Measurements from ENCODE around the gene CREB5. TPM values are rescaled to one million over a fixed set of nuclear protein-coding genes. Genes with fewer than 3 reads are reported as not detected.

The CREB5 gene
- total RNA-seq, 1 experiment from 2014 or later = 1.3 TPM

DNA sequence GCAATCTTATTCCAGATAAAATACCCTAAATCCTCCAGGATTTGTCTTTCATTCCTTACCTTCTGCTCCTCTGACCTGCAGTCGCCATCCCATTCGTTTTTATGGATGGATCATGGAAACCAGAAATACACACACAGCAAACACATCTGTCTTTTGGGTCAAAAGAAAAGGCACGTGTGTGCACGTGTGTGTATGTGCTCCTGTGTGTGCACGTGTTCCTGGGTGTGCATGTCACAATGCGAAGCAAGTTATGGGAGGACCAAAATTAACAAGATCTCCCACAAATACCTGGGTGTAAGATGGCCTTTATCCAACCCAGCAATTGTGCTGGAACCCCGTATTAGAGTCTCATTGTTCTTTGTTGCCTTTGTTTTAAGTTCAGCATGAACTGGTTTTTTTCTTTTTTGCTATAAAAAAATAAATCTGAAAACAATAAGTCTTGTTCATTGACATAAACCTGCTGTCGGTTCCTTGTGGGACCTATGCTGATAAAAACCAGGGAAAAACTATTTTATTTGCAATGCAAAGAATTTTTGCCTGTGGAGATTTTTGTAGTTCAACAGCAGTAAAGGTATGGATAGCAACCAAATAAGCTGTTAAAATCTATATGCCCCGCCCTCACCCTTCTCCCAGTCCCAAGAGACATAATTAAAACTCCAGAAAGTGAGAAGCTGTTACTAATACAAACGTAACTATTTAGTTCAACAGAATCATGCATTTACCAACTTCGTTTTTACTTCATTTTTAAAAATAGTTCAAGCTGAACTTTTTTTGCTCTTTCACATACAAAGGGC is 229.6 kb downstream of the CREB5 start:
- H3K36me3 Mint-ChIP-seq = no peaks in the 10 kb centered on the region
- DNase-seq (ENCODE audit: low spot score) (no peak), ATAC-seq (no peak)
- H3K4me3 Mint-ChIP-seq = no peak overlapping the region
- H3K4me1 Mint-ChIP-seq = peaks cover 19% of the 10 kb centered on the region
- CTCF ChIA-PET = interaction anchor here (0.5 to 1.3 kb wide), 2 partner anchors 15 to 267 kb away, joined by 3 to 7 read pairs; no protein-coding TSS in a partner anchor
- H3K27me3 Mint-ChIP-seq (ENCODE audit: low read depth) = no peaks in the 10 kb centered on the region
- POLR2A ChIA-PET = no interaction called here
- H3K9me3 Mint-ChIP-seq = no peaks in the 10 kb centered on the region
- no peak for TF ChIP-seq TCF7 (CRISPR knock-in tag; IDR thresholded peaks at IDR 0.05; ENCODE audit: low read depth)
- no peak for TF ChIP-seq ARID4B (CRISPR knock-in tag; IDR thresholded peaks at IDR 0.05; ENCODE audit: borderline replicate concordance)
- TF ChIP-seq PRRX2 (CRISPR knock-in tag; IDR thresholded peaks at IDR 0.05) = no peak
- TF ChIP-seq, protein P1, sequence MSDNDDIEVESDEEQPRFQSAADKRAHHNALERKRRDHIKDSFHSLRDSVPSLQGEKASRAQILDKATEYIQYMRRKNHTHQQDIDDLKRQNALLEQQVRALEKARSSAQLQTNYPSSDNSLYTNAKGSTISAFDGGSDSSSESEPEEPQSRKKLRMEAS (CRISPR knock-in tag; IDR thresholded peaks at IDR 0.05) = no peak
- no peak for TF ChIP-seq JUN (CRISPR knock-in tag; IDR thresholded peaks at IDR 0.05)
- no peak for TF ChIP-seq TEAD1 (CRISPR knock-in tag; IDR thresholded peaks at IDR 0.05)
- TF ChIP-seq NR2C2 (CRISPR knock-in tag; IDR thresholded peaks at IDR 0.05) = no peak
- TF ChIP-seq ZNF121 (CRISPR knock-in tag; IDR thresholded peaks at IDR 0.05) = no peak
- TF ChIP-seq, protein P2, sequence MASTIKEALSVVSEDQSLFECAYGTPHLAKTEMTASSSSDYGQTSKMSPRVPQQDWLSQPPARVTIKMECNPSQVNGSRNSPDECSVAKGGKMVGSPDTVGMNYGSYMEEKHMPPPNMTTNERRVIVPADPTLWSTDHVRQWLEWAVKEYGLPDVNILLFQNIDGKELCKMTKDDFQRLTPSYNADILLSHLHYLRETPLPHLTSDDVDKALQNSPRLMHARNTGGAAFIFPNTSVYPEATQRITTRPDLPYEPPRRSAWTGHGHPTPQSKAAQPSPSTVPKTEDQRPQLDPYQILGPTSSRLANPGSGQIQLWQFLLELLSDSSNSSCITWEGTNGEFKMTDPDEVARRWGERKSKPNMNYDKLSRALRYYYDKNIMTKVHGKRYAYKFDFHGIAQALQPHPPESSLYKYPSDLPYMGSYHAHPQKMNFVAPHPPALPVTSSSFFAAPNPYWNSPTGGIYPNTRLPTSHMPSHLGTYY (CRISPR knock-in tag; IDR thresholded peaks at IDR 0.05) = no peak
- no peak for TF ChIP-seq ATF6 (CRISPR knock-in tag; IDR thresholded peaks at IDR 0.05)
- no peak for TF ChIP-seq ZNF396 (CRISPR knock-in tag; IDR thresholded peaks at IDR 0.05; ENCODE audit: borderline replicate concordance)
- no peak for TF ChIP-seq ELF4 (CRISPR knock-in tag; IDR thresholded peaks at IDR 0.05; ENCODE audit: low read depth)
- no peak for TF ChIP-seq ZNF219 (CRISPR knock-in tag; IDR thresholded peaks at IDR 0.05; ENCODE audit: borderline replicate concordance)
- TF ChIP-seq, protein P3, sequence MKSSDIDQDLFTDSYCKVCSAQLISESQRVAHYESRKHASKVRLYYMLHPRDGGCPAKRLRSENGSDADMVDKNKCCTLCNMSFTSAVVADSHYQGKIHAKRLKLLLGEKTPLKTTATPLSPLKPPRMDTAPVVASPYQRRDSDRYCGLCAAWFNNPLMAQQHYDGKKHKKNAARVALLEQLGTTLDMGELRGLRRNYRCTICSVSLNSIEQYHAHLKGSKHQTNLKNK (CRISPR knock-in tag; IDR thresholded peaks at IDR 0.05) = no peak
- TF ChIP-seq RELA (CRISPR knock-in tag; IDR thresholded peaks at IDR 0.05; ENCODE audit: borderline replicate concordance) = no peak
- TF ChIP-seq ZNF263 (CRISPR knock-in tag; IDR thresholded peaks at IDR 0.05; ENCODE audit: low read depth) = no peak
- TF ChIP-seq, protein P4, sequence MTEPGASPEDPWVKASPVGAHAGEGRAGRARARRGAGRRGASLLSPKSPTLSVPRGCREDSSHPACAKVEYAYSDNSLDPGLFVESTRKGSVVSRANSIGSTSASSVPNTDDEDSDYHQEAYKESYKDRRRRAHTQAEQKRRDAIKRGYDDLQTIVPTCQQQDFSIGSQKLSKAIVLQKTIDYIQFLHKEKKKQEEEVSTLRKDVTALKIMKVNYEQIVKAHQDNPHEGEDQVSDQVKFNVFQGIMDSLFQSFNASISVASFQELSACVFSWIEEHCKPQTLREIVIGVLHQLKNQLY (CRISPR knock-in tag; IDR thresholded peaks at IDR 0.05) = no peak
- TF ChIP-seq, protein P5, sequence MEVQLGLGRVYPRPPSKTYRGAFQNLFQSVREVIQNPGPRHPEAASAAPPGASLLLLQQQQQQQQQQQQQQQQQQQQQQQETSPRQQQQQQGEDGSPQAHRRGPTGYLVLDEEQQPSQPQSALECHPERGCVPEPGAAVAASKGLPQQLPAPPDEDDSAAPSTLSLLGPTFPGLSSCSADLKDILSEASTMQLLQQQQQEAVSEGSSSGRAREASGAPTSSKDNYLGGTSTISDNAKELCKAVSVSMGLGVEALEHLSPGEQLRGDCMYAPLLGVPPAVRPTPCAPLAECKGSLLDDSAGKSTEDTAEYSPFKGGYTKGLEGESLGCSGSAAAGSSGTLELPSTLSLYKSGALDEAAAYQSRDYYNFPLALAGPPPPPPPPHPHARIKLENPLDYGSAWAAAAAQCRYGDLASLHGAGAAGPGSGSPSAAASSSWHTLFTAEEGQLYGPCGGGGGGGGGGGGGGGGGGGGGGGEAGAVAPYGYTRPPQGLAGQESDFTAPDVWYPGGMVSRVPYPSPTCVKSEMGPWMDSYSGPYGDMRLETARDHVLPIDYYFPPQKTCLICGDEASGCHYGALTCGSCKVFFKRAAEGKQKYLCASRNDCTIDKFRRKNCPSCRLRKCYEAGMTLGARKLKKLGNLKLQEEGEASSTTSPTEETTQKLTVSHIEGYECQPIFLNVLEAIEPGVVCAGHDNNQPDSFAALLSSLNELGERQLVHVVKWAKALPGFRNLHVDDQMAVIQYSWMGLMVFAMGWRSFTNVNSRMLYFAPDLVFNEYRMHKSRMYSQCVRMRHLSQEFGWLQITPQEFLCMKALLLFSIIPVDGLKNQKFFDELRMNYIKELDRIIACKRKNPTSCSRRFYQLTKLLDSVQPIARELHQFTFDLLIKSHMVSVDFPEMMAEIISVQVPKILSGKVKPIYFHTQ (CRISPR knock-in tag; IDR thresholded peaks at IDR 0.05) = no peak
- TF ChIP-seq, protein P6, sequence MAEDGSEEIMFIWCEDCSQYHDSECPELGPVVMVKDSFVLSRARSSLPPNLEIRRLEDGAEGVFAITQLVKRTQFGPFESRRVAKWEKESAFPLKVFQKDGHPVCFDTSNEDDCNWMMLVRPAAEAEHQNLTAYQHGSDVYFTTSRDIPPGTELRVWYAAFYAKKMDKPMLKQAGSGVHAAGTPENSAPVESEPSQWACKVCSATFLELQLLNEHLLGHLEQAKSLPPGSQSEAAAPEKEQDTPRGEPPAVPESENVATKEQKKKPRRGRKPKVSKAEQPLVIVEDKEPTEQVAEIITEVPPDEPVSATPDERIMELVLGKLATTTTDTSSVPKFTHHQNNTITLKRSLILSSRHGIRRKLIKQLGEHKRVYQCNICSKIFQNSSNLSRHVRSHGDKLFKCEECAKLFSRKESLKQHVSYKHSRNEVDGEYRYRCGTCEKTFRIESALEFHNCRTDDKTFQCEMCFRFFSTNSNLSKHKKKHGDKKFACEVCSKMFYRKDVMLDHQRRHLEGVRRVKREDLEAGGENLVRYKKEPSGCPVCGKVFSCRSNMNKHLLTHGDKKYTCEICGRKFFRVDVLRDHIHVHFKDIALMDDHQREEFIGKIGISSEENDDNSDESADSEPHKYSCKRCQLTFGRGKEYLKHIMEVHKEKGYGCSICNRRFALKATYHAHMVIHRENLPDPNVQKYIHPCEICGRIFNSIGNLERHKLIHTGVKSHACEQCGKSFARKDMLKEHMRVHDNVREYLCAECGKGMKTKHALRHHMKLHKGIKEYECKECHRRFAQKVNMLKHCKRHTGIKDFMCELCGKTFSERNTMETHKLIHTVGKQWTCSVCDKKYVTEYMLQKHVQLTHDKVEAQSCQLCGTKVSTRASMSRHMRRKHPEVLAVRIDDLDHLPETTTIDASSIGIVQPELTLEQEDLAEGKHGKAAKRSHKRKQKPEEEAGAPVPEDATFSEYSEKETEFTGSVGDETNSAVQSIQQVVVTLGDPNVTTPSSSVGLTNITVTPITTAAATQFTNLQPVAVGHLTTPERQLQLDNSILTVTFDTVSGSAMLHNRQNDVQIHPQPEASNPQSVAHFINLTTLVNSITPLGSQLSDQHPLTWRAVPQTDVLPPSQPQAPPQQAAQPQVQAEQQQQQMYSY (CRISPR knock-in tag; IDR thresholded peaks at IDR 0.05) = no peak
- TF ChIP-seq SP1 (CRISPR knock-in tag; conservative IDR thresholded peaks at IDR 0.05) = no peak
- H3K27ac Mint-ChIP-seq = no peak overlapping the region
